GM23248 (cell line): ENCODE results near the gene PHF11. TPM values are rescaled to one million over a fixed set of nuclear protein-coding genes. Genes with fewer than 3 reads are reported as not detected.

Source experiments
- DNase-seq: peaks from one replicate; pipeline ENCODE4 v3.0.0-alpha.2; 2015
- H2AFZ ChIP-seq: fragments of 200-600 bp; sonication (generic); 2 replicates; pipeline ENCODE4 v1.6.1; 2016; ENCODE audit warnings: antibody characterized with exemption
- H3F3A ChIP-seq: fragments of 200-600 bp; sonication (generic); 2 replicates; pipeline ENCODE4 v1.6.1; 2016; ENCODE audit warnings: mild to moderate bottlenecking, antibody characterized with exemption, mixed run types; ENCODE audit not compliant: insufficient read depth
- H3K27ac ChIP-seq: fragments of 200-600 bp; sonication (generic); 2 replicates; pipeline ENCODE4 v1.5.1; 2016; ENCODE audit warnings: mild to moderate bottlenecking
- H3K27me3 ChIP-seq: fragments of 200-600 bp; sonication (generic); replicated peaks from 2 replicates; pipeline ENCODE4 v1.6.1; 2016; ENCODE audit warnings: mild to moderate bottlenecking; ENCODE audit not compliant: insufficient read depth
- H3K36me3 ChIP-seq: fragments of 200-600 bp; sonication (generic); 2 replicates; pipeline ENCODE4 v1.6.1; 2016; ENCODE audit warnings: low read depth, mild to moderate bottlenecking
- H3K4me1 ChIP-seq: fragments of 200-600 bp; sonication (generic); 2 replicates; pipeline ENCODE4 v1.6.1; 2016; ENCODE audit warnings: mild to moderate bottlenecking; ENCODE audit not compliant: insufficient read depth
- H3K4me2 ChIP-seq: fragments of 200-600 bp; sonication (generic); one replicate; pipeline ENCODE4 v1.6.1; 2016; ENCODE audit warnings: mild to moderate bottlenecking; ENCODE audit not compliant: unreplicated experiment
- H3K4me3 ChIP-seq: fragments of 200-600 bp; sonication (generic); 2 replicates; pipeline ENCODE4 v1.5.1; 2016; ENCODE audit warnings: mild to moderate bottlenecking
- H3K79me2 ChIP-seq: fragments of 200-600 bp; sonication (generic); 2 replicates; pipeline ENCODE4 v1.6.1; 2016; ENCODE audit warnings: mild to moderate bottlenecking; ENCODE audit not compliant: insufficient read depth
- H3K9ac ChIP-seq: fragments of 200-600 bp; sonication (generic); 2 replicates; pipeline ENCODE4 v1.6.1; 2016; ENCODE audit warnings: mild to moderate bottlenecking
- H3K9me2 ChIP-seq: fragments of 200-600 bp; sonication (generic); 2 replicates; pipeline ENCODE4 v1.6.1; 2016; ENCODE audit warnings: mixed run types, mild to moderate bottlenecking, moderate library complexity; ENCODE audit not compliant: insufficient read depth
- H3K9me3 ChIP-seq: fragments of 200-600 bp; sonication (generic); one replicate; pipeline ENCODE4 v1.6.1; 2017; ENCODE audit warnings: low read depth
- H4K20me1 ChIP-seq: fragments of 200-600 bp; sonication (generic); 2 replicates; pipeline ENCODE4 v1.6.0; 2016; ENCODE audit not compliant: insufficient read depth
- EZH2 ChIP-seq: fragments of 200-600 bp; sonication (generic); IDR thresholded peaks from 2 replicates; pipeline ENCODE4 v1.6.1; 2018; ENCODE audit warnings: antibody characterized with exemption, mild to moderate bottlenecking; ENCODE audit not compliant: insufficient read depth, poor library complexity, severe bottlenecking
- EZH2phosphoT487 ChIP-seq: fragments of 200-600 bp; sonication (generic); IDR thresholded peaks from 2 replicates; pipeline ENCODE4 v1.6.1; 2018; ENCODE audit warnings: antibody characterized with exemption, moderate library complexity, mild to moderate bottlenecking, low read depth; ENCODE audit not compliant: insufficient read depth
- WGBS, 2 experiments: methylation state at CpG; one replicate each; pipeline ENCODE4 v1.1.6; 2015 to 2017; ENCODE audit warnings: low lambda C conversion rate in 2 of 2, low coverage in 1 of 2; ENCODE audit errors: missing lambda C conversion rate in 2 of 2; 5-methylcytosine and 5-hydroxymethylcytosine counted together
- in situ Hi-C: fragments of 300-500 bp; cut with MboI; formaldehyde crosslinking; loops from 2 replicates; pipeline ENCODE4 v1.15.0; 2020
- polyA plus RNA-seq: library from polyadenylated mRNA; unstranded; fragments of >200 nt; fragmentation: Nextera tagmentation; extraction: Ambion mirVana; gene quantifications from 2 replicates; pipeline ENCODE4 v1.2.1, GENCODE V29; 2016
- total RNA-seq: library from RNA; depleted of rRNA; stranded (reverse); fragments of >200 nt; shearing (Covaris generic); gene quantifications from 2 replicates; pipeline ENCODE4 v1.2.3, GENCODE V29; 2014; rRNA removed

PHF11 gene
- total RNA-seq = 13.4 and 16.9 TPM in 2 replicates
- polyA plus RNA-seq = 29.3 and 29.6 TPM in 2 replicates

GRCh38 chr13:49495783-49496762, at the start of gene PHF11:
Gene PHF11, plus strand, starts transcription at chr13:49495953. Its CDS starts 49 bp downstream, at chr13:49496002.
- DNase-seq = peak; percentile 91

GRCh38 chr13:49446473-49446872, 49.3 kb upstream of the PHF11 start:
- Histone ChIP-seq H3K79me2 (peaks cover 58% of the 10 kb centered on the region), H3K4me2 (no peak overlapping the region)
- in situ Hi-C loops = no loop called here

More at GRCh38 chr13:49495783-49496762, at the start of gene PHF11:
- H2AFZ ChIP-seq = peak within 1 kb of the TSS; percentile 94
- WGBS, 2 experiments = 6 to 7% methylated on average over 37 to 44 of the region's 71 CpGs
- peaks cover 23% of the 10 kb centered on the region for H3K4me1 ChIP-seq
- H3K27ac ChIP-seq = peak within 1 kb of the TSS; percentile 92
- in situ Hi-C loops = no loop called here
- no peaks in the 10 kb centered on the region for H3K36me3 ChIP-seq
- H3K4me3 ChIP-seq = peak within 1 kb of the TSS; percentile 88
- H3K9me2 ChIP-seq = no peaks in the 10 kb centered on the region
- H3K9ac ChIP-seq = peak within 1 kb of the TSS; percentile 97
- H4K20me1 ChIP-seq = no peaks in the 10 kb centered on the region
- no peaks in the 10 kb centered on the region for H3K27me3 ChIP-seq
- H3F3A ChIP-seq = peaks cover 76% of the 10 kb centered on the region
- no peaks in the 10 kb centered on the region for H3K79me2 ChIP-seq
- H3K4me2 ChIP-seq = peak within 1 kb of the TSS; percentile 86
- no peaks in the 10 kb centered on the region for H3K9me3 ChIP-seq
- TF ChIP-seq EZH2 = no peak
- TF ChIP-seq EZH2phosphoT487 = no peak

GRCh38 chr13:49448753-49449152, 47.0 kb upstream of the PHF11 start:
- Histone ChIP-seq H3K4me2 (no peak overlapping the region), H3K4me1 (peaks cover 14% of the 10 kb centered on the region; the same call in 1 of the 2 replicates), H3K27me3 (no peaks in the 10 kb centered on the region), H3K27ac (no peak overlapping the region), H3K79me2 (peaks cover 56% of the 10 kb centered on the region), H3K4me3 (no peak overlapping the region), H3K9me3 (no peaks in the 10 kb centered on the region), H3F3A (peaks cover 13% of the 10 kb centered on the region), H3K9me2 (no peaks in the 10 kb centered on the region), H3K9ac (no peak overlapping the region), H4K20me1 (no peaks in the 10 kb centered on the region), H2AFZ (no peak overlapping the region), H3K36me3 (no peaks in the 10 kb centered on the region)
- TF ChIP-seq EZH2 (no peak), EZH2phosphoT487 (no peak)
- in situ Hi-C loops = no loop called here
- 91 to 96% methylated on average over 2 of the region's 2 CpGs for WGBS, 2 experiments
- no peak for DNase-seq

More at GRCh38 chr13:49446473-49446872, 49.3 kb upstream of the PHF11 start:
- Histone ChIP-seq H3K27me3 (no peaks in the 10 kb centered on the region), H3K9me2 (no peaks in the 10 kb centered on the region), H3F3A (peaks cover 13% of the 10 kb centered on the region), H3K9me3 (no peaks in the 10 kb centered on the region), H3K36me3 (peaks cover 6% of the 10 kb centered on the region; the same call in 1 of the 2 replicates), H3K4me1 (peaks cover 20% of the 10 kb centered on the region), H2AFZ (no peak overlapping the region), H4K20me1 (no peaks in the 10 kb centered on the region), H3K27ac (no peak overlapping the region), H3K4me3 (no peak overlapping the region), H3K9ac (no peak overlapping the region)
- TF ChIP-seq EZH2 (no peak), EZH2phosphoT487 (no peak)
- DNase-seq = no peak

GRCh38 chr13:49450105-49450819, 45.5 kb upstream of the PHF11 start:
- peaks cover 27% of the 10 kb centered on the region for H3K4me1 ChIP-seq
- DNase-seq = no peak

More at GRCh38 chr13:49450105-49450819, 45.5 kb upstream of the PHF11 start:
- WGBS, 2 experiments = 71 to 73% methylated on average over 3 of the region's 3 CpGs
- H3K27ac ChIP-seq = no peak overlapping the region
- H3K36me3 ChIP-seq = no peaks in the 10 kb centered on the region
- no peak overlapping the region for H2AFZ ChIP-seq
- TF ChIP-seq EZH2phosphoT487 = no peak
- TF ChIP-seq EZH2 = no peak
- no peak overlapping the region for H3K9ac ChIP-seq
- H3K9me2 ChIP-seq = no peaks in the 10 kb centered on the region
- in situ Hi-C loops = no loop called here
- H4K20me1 ChIP-seq = no peaks in the 10 kb centered on the region
- H3K9me3 ChIP-seq = no peaks in the 10 kb centered on the region
- peaks cover 56% of the 10 kb centered on the region for H3K79me2 ChIP-seq
- H3K4me3 ChIP-seq = no peak overlapping the region
- no peak overlapping the region for H3K4me2 ChIP-seq
- no peaks in the 10 kb centered on the region for H3K27me3 ChIP-seq
- peaks cover 12% of the 10 kb centered on the region for H3F3A ChIP-seq
